H1 (cell line): ENCODE measurements around the gene CCDC14.

Experiments
- NRF1 ChIP-seq: IDR thresholded peaks from 2 replicates; pipeline ENCODE4 v1.6.1; 2011; ENCODE audit warnings: mild to moderate bottlenecking, low read depth, low read length, improper control_type of control experiment
- POLR2A ChIP-seq, 2 experiments: IDR thresholded peaks; 1 replicate in 1 of 2; 2 replicates in 1 of 2; pipeline ENCODE4 v1.6.1; 2011; ENCODE audit warnings: low read depth in 2 of 2, low read length in 2 of 2, mild to moderate bottlenecking in 2 of 2; ENCODE audit errors: control extremely low read depth in 1 of 2
- POLR2AphosphoS5 ChIP-seq: IDR thresholded peaks from 2 replicates; pipeline ENCODE4 v1.6.1; 2011; ENCODE audit warnings: low read depth, low read length

- TF ChIP-seq POLR2A (IDR thresholded peaks at IDR 0.05; ENCODE audit: control extremely low read depth in 1 of 2, low read depth in 2 of 2, low read length in 2 of 2) (no peak), NRF1 (no peak), POLR2AphosphoS5 (no peak)
Measured at GRCh38 chr3:123881771-123882170, 79.3 kb downstream of the CCDC14 start.
